Transverse colon (tissue), 4 donors: ENCODE data around the gene HIRIP3.

ENCODE experiments used
- CTCF ChIP-seq, 5 experiments: fragments of 200-600 bp in 3 of 5; fragments of 450-650 bp in 2 of 5; sonication (generic) in 3 of 5; IDR thresholded peaks; 1 replicate in 2 of 5; 2 replicates in 3 of 5; pipeline ENCODE4 v1.5.1; 2016 to 2017; ENCODE audit warnings: antibody characterized with exemption in 5 of 5, inconsistent platforms in 3 of 5, mild to moderate bottlenecking in 2 of 5, moderate library complexity in 1 of 5
- EP300 ChIP-seq: sonication (generic); formaldehyde crosslinking; IDR thresholded peaks from one replicate; pipeline ENCODE4 v1.6.1; 2017; ENCODE audit warnings: antibody characterized with exemption, low read depth
- POLR2AphosphoS5 ChIP-seq, 3 donors: sonication (generic); formaldehyde crosslinking; IDR thresholded peaks; one replicate each; pipeline ENCODE4 v1.6.1; 2016; ENCODE audit warnings: antibody characterized with exemption in 3 of 3

DNA sequence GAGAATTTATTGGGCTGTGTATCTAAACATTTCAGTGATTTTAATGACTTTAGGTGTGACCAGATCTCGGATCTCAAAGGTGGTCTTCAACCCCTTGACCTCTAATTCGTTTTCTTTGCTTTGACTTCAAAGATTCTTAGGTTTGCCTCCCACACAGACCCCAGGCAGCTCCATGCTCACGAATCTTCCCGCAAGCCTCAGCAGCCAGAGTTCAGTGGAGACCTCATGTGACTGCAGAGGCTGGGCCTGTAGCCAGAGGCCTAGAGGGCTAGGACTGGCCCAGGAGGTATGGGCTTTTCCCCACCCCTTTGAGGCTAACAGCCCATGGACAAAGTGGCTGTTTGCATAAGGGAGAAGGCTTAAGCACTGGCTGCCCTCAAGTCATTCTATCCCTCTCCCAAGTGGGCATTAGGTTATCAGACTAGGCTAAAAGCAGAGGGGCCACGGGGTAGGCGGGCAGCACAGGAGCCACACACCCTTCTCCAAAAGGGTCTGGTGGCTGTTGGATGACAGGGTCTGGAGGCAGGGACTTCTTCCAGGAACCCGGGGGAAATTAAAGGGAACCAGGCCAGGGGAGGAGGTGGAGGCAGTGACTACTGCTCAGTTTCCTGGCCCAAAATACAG is 3.0 kb downstream of the HIRIP3 start:
- TF ChIP-seq POLR2AphosphoS5 (IDR thresholded peaks at IDR 0.05) (no peak), CTCF (IDR thresholded peaks at IDR 0.05) (no peak), EP300 (no peak)
